Endothelial cell of umbilical vein (primary cell): Measurements from ENCODE around the gene GDF2. TPM values are rescaled to one million over a fixed set of nuclear protein-coding genes. Genes with fewer than 3 reads are reported as not detected.

Experiments used
- BruUV-seq: library from RNA; stranded (reverse); fragments of 400-500 nt; replicated peaks from 2 replicates; lab custom pipeline; 2021; lab: Mats Ljungman, UMichigan
- CTCF ChIA-PET: fragments of 300-600, 350-600 bp; sonication (Branson Sonifier 250); formaldehyde crosslinking; loops from one replicate; lab custom pipeline; 2021; ENCODE audit warnings: antibody characterized with exemption, inconsistent platforms; lab: Charles Lee
- POLR2A ChIA-PET: fragments of 300-600, 350-600 bp; sonication (Branson Sonifier 250); formaldehyde crosslinking; loops from one replicate; lab custom pipeline; 2021; ENCODE audit warnings: antibody characterized with exemption, inconsistent platforms; lab: Charles Lee
- DNase-seq: peaks from one replicate; pipeline ENCODE4 v3.0.0-alpha.2; 2011; ENCODE audit warnings: low read depth, low spot score
- FAIRE-seq: peaks from 2 replicates; lab custom pipeline; 2011; peaks lifted over from hg19 to GRCh38; lab: Jason Lieb, UNC
- H2AFZ ChIP-seq: 2 replicates; pipeline ENCODE4 v1.6.0; 2012; ENCODE audit warnings: low read depth, low read length, control low read depth, inconsistent platforms
- H3K27ac ChIP-seq: 2 replicates; pipeline ENCODE4 v1.5.1; 2011; ENCODE audit warnings: low read depth, mild to moderate bottlenecking, control low read depth, low read length, moderate library complexity; ENCODE audit not compliant: insufficient read depth
- H3K27me3 ChIP-seq, 2 experiments: 2 replicates each; pipeline versions ENCODE4 v1.6.0 to v1.6.1; 2011; ENCODE audit warnings: low read length in 2 of 2, mixed read lengths in 1 of 2; ENCODE audit not compliant: control insufficient read depth in 2 of 2, insufficient read depth in 2 of 2
- H3K36me3 ChIP-seq, 2 experiments: 2 replicates in 1 of 2; 3 replicates in 1 of 2; pipeline ENCODE4 v1.5.1; 2011; ENCODE audit warnings: low read length in 2 of 2, mild to moderate bottlenecking in 1 of 2, moderate library complexity in 1 of 2; ENCODE audit not compliant: control insufficient read depth in 2 of 2, insufficient read depth in 2 of 2; ENCODE audit errors: extremely low read depth in 1 of 2
- H3K4me1 ChIP-seq: 3 replicates; pipeline ENCODE4 v1.5.1; 2011; ENCODE audit warnings: mild to moderate bottlenecking, low read length; ENCODE audit not compliant: control insufficient read depth, insufficient read depth; ENCODE audit errors: extremely low read depth
- H3K4me2 ChIP-seq: 2 replicates; pipeline ENCODE4 v1.6.1; 2011; ENCODE audit warnings: low read length, control low read depth, mixed read lengths; ENCODE audit not compliant: insufficient read depth
- H3K4me3 ChIP-seq, 3 experiments: fragments of 200-600 bp in 1 of 3; sonication (generic), shearing (Covaris generic) in 1 of 3; replicated peaks in 1 of 3; 2 replicates each; pipeline ENCODE4 v1.5.1; 2011 to 2016; ENCODE audit warnings: control low read depth in 3 of 3, low read length in 3 of 3, mild to moderate bottlenecking in 2 of 3, inconsistent platforms in 1 of 3, low read depth in 1 of 3, moderate library complexity in 1 of 3; ENCODE audit not compliant: insufficient read depth in 1 of 3
- H3K79me2 ChIP-seq: 2 replicates; pipeline ENCODE4 v1.6.0; 2012; ENCODE audit warnings: low read length, inconsistent platforms; ENCODE audit not compliant: control insufficient read depth, insufficient read depth
- H3K9ac ChIP-seq: replicated peaks from 2 replicates; pipeline ENCODE3; 2011; ENCODE audit warnings: low read length, control low read depth; ENCODE audit not compliant: insufficient read depth; ENCODE audit errors: extremely low read depth
- H3K9me1 ChIP-seq: replicated peaks from 3 replicates; pipeline ENCODE4 v1.6.0; 2011; ENCODE audit warnings: mild to moderate bottlenecking, low read length; ENCODE audit not compliant: control insufficient read depth, insufficient read depth; ENCODE audit errors: extremely low read depth
- H3K9me3 ChIP-seq: replicated peaks from 2 replicates; pipeline ENCODE4 v1.5.1; 2012; ENCODE audit warnings: low read length, inconsistent platforms; ENCODE audit not compliant: control insufficient read depth, insufficient read depth
- H4K20me1 ChIP-seq: replicated peaks from 2 replicates; pipeline ENCODE3; 2011; ENCODE audit warnings: mild to moderate bottlenecking, low read length; ENCODE audit not compliant: control insufficient read depth, insufficient read depth; ENCODE audit errors: extremely low read depth
- FOS ChIP-seq: IDR thresholded peaks from 2 replicates; pipeline ENCODE4 v1.6.1; 2011; ENCODE audit warnings: mild to moderate bottlenecking, low read length, moderate library complexity, borderline replicate concordance; ENCODE audit not compliant: insufficient read depth
- GATA2 ChIP-seq: IDR thresholded peaks from 2 replicates; pipeline ENCODE4 v1.7.0; 2011; ENCODE audit warnings: low read depth, mild to moderate bottlenecking, moderate library complexity, mixed read lengths, low read length; ENCODE audit not compliant: insufficient read length, insufficient read depth
- MYC ChIP-seq: IDR thresholded peaks from one replicate; pipeline ENCODE4 v1.6.1; 2011; ENCODE audit warnings: mild to moderate bottlenecking, low read depth, low read length
- dilution Hi-C: fragments of 300-500 bp; cut with MboI; formaldehyde crosslinking; loops from one replicate; pipeline ENCODE4 v1.15.0; 2019; ENCODE audit warnings: low sequenced_read_pairs; ENCODE audit not compliant: extremely low pct_ligation_motif_present
- intact Hi-C: fragments of 100-400 bp; cut with micrococcal nuclease; formaldehyde crosslinking; loops from one replicate; pipeline ENCODE4 v1.10.0; 2022
- polyA plus RNA-seq, 4 experiments: library from polyadenylated mRNA; depleted of rRNA in 3 of 4; stranded (reverse) in 3 of 4; unstranded in 1 of 4; fragments of >200 nt; gene quantifications; 2 replicates each; pipeline versions ENCODE4 v1.2.1 to v1.2.3, GENCODE V29; 2011 to 2012; ENCODE audit warnings: missing spikeins in 1 of 4
- total RNA-seq: library from RNA; stranded (reverse); gene quantifications from 2 replicates; pipeline ENCODE4 v1.2.3, GENCODE V29; 2021
- TF ChIP-seq, protein P1 (sequence below): IDR thresholded peaks from 2 replicates; pipeline ENCODE4 v1.6.1; 2011; ENCODE audit not compliant: insufficient read depth, insufficient read length

The GDF2 gene
- total and polyA plus RNA-seq, 2 donors (not counting 3 experiments of a cell fraction or from before 2014, with no cell fraction given), result not detected

DNA sequence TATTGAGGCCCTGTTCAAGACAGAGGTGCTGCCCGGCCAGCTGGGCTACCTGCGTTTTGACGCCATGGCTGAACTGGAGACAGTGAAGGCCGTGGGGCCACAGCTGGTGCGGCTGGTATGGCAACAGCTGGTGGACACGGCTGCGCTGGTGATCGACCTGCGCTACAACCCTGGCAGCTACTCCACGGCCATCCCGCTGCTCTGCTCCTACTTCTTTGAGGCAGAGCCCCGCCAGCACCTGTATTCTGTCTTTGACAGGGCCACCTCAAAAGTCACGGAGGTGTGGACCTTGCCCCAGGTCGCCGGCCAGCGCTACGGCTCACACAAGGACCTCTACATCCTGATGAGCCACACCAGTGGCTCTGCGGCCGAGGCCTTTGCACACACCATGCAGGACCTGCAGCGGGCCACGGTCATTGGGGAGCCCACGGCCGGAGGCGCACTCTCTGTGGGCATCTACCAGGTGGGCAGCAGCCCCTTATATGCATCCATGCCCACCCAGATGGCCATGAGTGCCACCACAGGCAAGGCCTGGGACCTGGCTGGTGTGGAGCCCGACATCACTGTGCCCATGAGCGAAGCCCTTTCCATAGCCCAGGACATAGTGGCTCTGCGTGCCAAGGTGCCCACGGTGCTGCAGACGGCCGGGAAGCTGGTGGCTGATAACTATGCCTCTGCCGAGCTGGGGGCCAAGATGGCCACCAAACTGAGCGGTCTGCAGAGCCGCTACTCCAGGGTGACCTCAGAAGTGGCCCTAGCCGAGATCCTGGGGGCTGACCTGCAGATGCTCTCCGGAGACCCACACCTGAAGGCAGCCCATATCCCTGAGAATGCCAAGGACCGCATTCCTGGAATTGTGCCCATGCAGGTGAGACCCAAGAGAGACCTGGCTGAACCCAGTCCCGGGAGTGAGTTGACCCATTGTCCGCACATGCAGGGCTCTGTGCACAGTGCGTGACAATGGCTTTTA lies 28.7 kb downstream of the GDF2 start:
- Histone ChIP-seq H3K4me3 (no peak overlapping the region), H3K4me1 (no peaks in the 10 kb centered on the region), H3K9ac (no peak overlapping the region), H4K20me1 (no peaks in the 10 kb centered on the region), H3K79me2 (no peaks in the 10 kb centered on the region), H3K9me1 (no peaks in the 10 kb centered on the region), H2AFZ (no peak overlapping the region), H3K36me3 (no peaks in the 10 kb centered on the region), H3K9me3 (no peaks in the 10 kb centered on the region), H3K27me3 (no peaks in the 10 kb centered on the region), H3K4me2 (no peak overlapping the region), H3K27ac (no peak overlapping the region)
- intact Hi-C loops, result no loop called here
- POLR2A ChIA-PET, result no interaction called here
- DNase-seq (no peak), FAIRE-seq (no peak)
- CTCF ChIA-PET, result interaction anchor here (1.1 kb wide), 2 partner anchors 10 to 11 kb away, joined by 4 read pairs; no protein-coding TSS in a partner anchor
- no TSS peak for BruUV-seq
- no peak for TF ChIP-seq GATA2
- TF ChIP-seq, protein P1, sequence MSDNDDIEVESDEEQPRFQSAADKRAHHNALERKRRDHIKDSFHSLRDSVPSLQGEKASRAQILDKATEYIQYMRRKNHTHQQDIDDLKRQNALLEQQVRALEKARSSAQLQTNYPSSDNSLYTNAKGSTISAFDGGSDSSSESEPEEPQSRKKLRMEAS, result no peak
- no peak for TF ChIP-seq MYC
- TF ChIP-seq FOS, result no peak
- dilution Hi-C loops, result no loop called here
